OCI-LY3 (cell line): ENCODE results near the gene PTPRU.

Source experiments
- CTCF ChIP-seq: fragments of 200-600, 300-600 bp; sonication (generic); IDR thresholded peaks from 2 replicates; pipeline ENCODE4 v1.5.1; 2014; ENCODE audit warnings: antibody characterized with exemption, low read length, low read depth
- EZH2phosphoT487 ChIP-seq: fragments of 200-600 bp; shearing (Covaris generic); IDR thresholded peaks from 2 replicates; pipeline ENCODE4 v1.6.1; 2018; ENCODE audit warnings: antibody characterized with exemption, mixed run types, low read depth

- TF ChIP-seq CTCF (peak; percentile 83), EZH2phosphoT487 (no peak)
Measured at GRCh38 chr1:29202584-29203340, 33.6 kb upstream of the PTPRU start.
